CD14-positive monocyte (primary cell): Measurements from ENCODE around the gene BEGAIN. TPM values are rescaled to one million over a fixed set of nuclear protein-coding genes. Genes with fewer than 3 reads are reported as not detected.

Experiments
- DNase-seq, 3 donors: peaks; one replicate each; pipeline ENCODE4 v3.0.0-alpha.2; 2011 to 2022
- H2AFZ ChIP-seq: 2 replicates; pipeline ENCODE4 v1.6.0; 2012; ENCODE audit warnings: mild to moderate bottlenecking, low read depth, low read length, inconsistent platforms; ENCODE audit not compliant: insufficient read depth, poor library complexity, severe bottlenecking
- H3K27ac ChIP-seq, 2 donors: 1 replicate in 1 of 2; 2 replicates in 1 of 2; pipeline ENCODE4 v1.5.1; 2012 to 2013; ENCODE audit warnings: low read length in 2 of 2, control low read depth in 1 of 2, inconsistent platforms in 1 of 2, low read depth in 1 of 2, mild to moderate bottlenecking in 1 of 2
- H3K27me3 ChIP-seq, 2 donors: one replicate each; pipeline versions ENCODE4 v1.6.0 to v1.6.1; 2011 to 2013; ENCODE audit warnings: low read length in 2 of 2; ENCODE audit not compliant: control insufficient read depth in 2 of 2, insufficient read depth in 2 of 2
- H3K36me3 ChIP-seq, 2 donors: replicated peaks in 1 of 2; 1 replicate in 1 of 2; 2 replicates in 1 of 2; pipeline versions ENCODE4 v1.5.1 to v1.6.1; 2012 to 2013; ENCODE audit warnings: low read length in 2 of 2, control low read depth in 1 of 2, inconsistent platforms in 1 of 2, mild to moderate bottlenecking in 1 of 2; ENCODE audit not compliant: insufficient read depth in 2 of 2, control insufficient read depth in 1 of 2
- H3K4me1 ChIP-seq, 2 donors: 1 replicate in 1 of 2; 2 replicates in 1 of 2; pipeline versions ENCODE4 v1.5.1 to v1.6.1; 2012 to 2013; ENCODE audit warnings: low read length in 2 of 2, control low read depth in 1 of 2, inconsistent platforms in 1 of 2, mild to moderate bottlenecking in 1 of 2, moderate library complexity in 1 of 2; ENCODE audit not compliant: insufficient read depth in 2 of 2, control insufficient read depth in 1 of 2
- H3K4me2 ChIP-seq: replicated peaks from 2 replicates; pipeline ENCODE3; 2012; ENCODE audit warnings: low read length, moderate library complexity, mild to moderate bottlenecking; ENCODE audit not compliant: poor library complexity, severe bottlenecking; ENCODE audit errors: extremely low read depth
- H3K4me3 ChIP-seq, 3 experiments: fragments of 200-600 bp in 1 of 3; sonication (generic) in 1 of 3; replicated peaks in 1 of 3; 1 replicate in 2 of 3; 2 replicates in 1 of 3; pipeline ENCODE4 v1.5.1; 2011 to 2013; ENCODE audit warnings: low read length in 3 of 3, mild to moderate bottlenecking in 3 of 3, control low read depth in 2 of 3, low read depth in 2 of 3, inconsistent platforms in 1 of 3, moderate library complexity in 1 of 3
- H3K79me2 ChIP-seq: 2 replicates; pipeline ENCODE4 v1.6.0; 2012; ENCODE audit warnings: mild to moderate bottlenecking, control low read depth, inconsistent platforms, low read length, moderate library complexity; ENCODE audit not compliant: insufficient read depth
- H3K9ac ChIP-seq: 2 replicates; pipeline ENCODE4 v1.6.0; 2017; ENCODE audit warnings: low read length, mild to moderate bottlenecking; ENCODE audit not compliant: insufficient read depth, poor library complexity, severe bottlenecking
- H3K9me3 ChIP-seq, 2 donors: replicated peaks in 1 of 2; 1 replicate in 1 of 2; 2 replicates in 1 of 2; pipeline versions ENCODE4 v1.5.1 to v1.6.1; 2012 to 2013; ENCODE audit warnings: low read length in 2 of 2, control low read depth in 1 of 2; ENCODE audit not compliant: control insufficient read depth in 1 of 2, insufficient read depth in 1 of 2
- H4K20me1 ChIP-seq: 2 replicates; pipeline ENCODE4 v1.6.0; 2012; ENCODE audit warnings: mild to moderate bottlenecking, low read length, control low read depth, moderate library complexity; ENCODE audit not compliant: insufficient read depth
- H3K27ac Mint-ChIP-seq, 7 donors: one replicate each; pipeline ENCODE4 v1.8.0; 2020; ENCODE audit warnings: mild to moderate bottlenecking in 7 of 7, mixed read lengths in 7 of 7, moderate library complexity in 6 of 7, inconsistent platforms in 2 of 7
- H3K27me3 Mint-ChIP-seq, 3 donors: one replicate each; pipeline ENCODE4 v1.8.0; 2021 to 2022; ENCODE audit warnings: low read depth in 3 of 3, mild to moderate bottlenecking in 3 of 3, mixed read lengths in 3 of 3, moderate library complexity in 3 of 3, inconsistent platforms in 1 of 3
- H3K36me3 Mint-ChIP-seq, 2 donors: one replicate each; pipeline ENCODE4 v1.8.0; 2020; ENCODE audit warnings: mixed read lengths in 2 of 2, inconsistent platforms in 1 of 2, mild to moderate bottlenecking in 1 of 2
- H3K4me1 Mint-ChIP-seq: one replicate; pipeline ENCODE4 v1.8.0; 2020; ENCODE audit warnings: mild to moderate bottlenecking, mixed read lengths
- H3K4me3 Mint-ChIP-seq, 2 donors: one replicate each; pipeline ENCODE4 v1.8.0; 2020; ENCODE audit warnings: mild to moderate bottlenecking in 2 of 2, mixed read lengths in 2 of 2, moderate library complexity in 1 of 2
- H3K9me3 Mint-ChIP-seq, 7 donors: one replicate each; pipeline ENCODE4 v1.8.0; 2020 to 2022; ENCODE audit warnings: mixed read lengths in 7 of 7, mild to moderate bottlenecking in 6 of 7, moderate library complexity in 6 of 7, inconsistent platforms in 2 of 7
- WGBS: methylation state at CpG from one replicate; pipeline ENCODE4 v1.1.5; 2013; ENCODE audit warnings: missing lambda C conversion rate; ENCODE audit not compliant: insufficient coverage; 5-methylcytosine and 5-hydroxymethylcytosine counted together
- intact Hi-C, 2 donors: fragments of 100-400 bp; cut with micrococcal nuclease; formaldehyde crosslinking; loops; one replicate each; pipeline versions ENCODE4 v1.15.0 to v1.15.1; 2023
- polyA plus RNA-seq, 3 donors: library from polyadenylated mRNA; depleted of rRNA in 1 of 3; unstranded in 2 of 3; stranded (reverse) in 1 of 3; fragments of 300-500 nt in 2 of 3; fragments of >200 nt in 1 of 3; fragmentation: Illumina TruSeq in 2 of 3; gene quantifications; 1 replicate in 2 of 3; 2 replicates in 1 of 3; pipeline ENCODE4 v1.2.3, GENCODE V29; 2012 to 2021
- TF ChIP-seq, protein P1 (sequence below): fragments of 200-600 bp; IDR thresholded peaks from one replicate; pipeline ENCODE4 v1.8.0; 2022; ENCODE audit warnings: antibody characterized with exemption, mild to moderate bottlenecking

BEGAIN gene
- polyA plus RNA-seq, 3 donors: 0.25 to 0.45 TPM; not detected in 1

DNA sequence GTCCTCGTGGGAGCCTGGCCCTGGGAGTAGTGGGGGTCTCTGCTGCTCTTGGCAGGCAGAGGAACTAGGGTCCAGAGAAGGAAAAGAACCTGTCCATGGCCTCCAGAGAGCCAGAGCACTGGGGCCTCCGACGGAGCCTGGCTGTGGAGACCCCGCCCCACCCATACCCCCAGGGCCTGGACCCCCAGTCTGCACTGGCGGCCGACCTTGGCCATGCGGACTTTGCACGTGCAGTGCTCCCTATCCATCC lies 1.1 kb downstream of the BEGAIN start:
- peaks cover 8 to 10% of the 10 kb centered on the region in 2 donors for H3K4me1 ChIP-seq
- TF ChIP-seq, protein P1, sequence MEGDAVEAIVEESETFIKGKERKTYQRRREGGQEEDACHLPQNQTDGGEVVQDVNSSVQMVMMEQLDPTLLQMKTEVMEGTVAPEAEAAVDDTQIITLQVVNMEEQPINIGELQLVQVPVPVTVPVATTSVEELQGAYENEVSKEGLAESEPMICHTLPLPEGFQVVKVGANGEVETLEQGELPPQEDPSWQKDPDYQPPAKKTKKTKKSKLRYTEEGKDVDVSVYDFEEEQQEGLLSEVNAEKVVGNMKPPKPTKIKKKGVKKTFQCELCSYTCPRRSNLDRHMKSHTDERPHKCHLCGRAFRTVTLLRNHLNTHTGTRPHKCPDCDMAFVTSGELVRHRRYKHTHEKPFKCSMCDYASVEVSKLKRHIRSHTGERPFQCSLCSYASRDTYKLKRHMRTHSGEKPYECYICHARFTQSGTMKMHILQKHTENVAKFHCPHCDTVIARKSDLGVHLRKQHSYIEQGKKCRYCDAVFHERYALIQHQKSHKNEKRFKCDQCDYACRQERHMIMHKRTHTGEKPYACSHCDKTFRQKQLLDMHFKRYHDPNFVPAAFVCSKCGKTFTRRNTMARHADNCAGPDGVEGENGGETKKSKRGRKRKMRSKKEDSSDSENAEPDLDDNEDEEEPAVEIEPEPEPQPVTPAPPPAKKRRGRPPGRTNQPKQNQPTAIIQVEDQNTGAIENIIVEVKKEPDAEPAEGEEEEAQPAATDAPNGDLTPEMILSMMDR: no peak
- peaks cover 16 to 49% of the 10 kb centered on the region in 2 donors for H3K27me3 ChIP-seq
- peak overlapping the region in 1 of 3 experiments; percentile 64 for H3K4me3 ChIP-seq
- H3K9me3 Mint-ChIP-seq: peaks cover 0 to 7% (median 0%) of the 10 kb centered on the region in 7 donors
- no peaks in the 10 kb centered on the region for H3K36me3 Mint-ChIP-seq
- no peak overlapping the region for H3K27ac Mint-ChIP-seq
- H2AFZ ChIP-seq: no peak overlapping the region
- peaks cover 33 to 59% (median 56%) of the 10 kb centered on the region in 3 donors for H3K27me3 Mint-ChIP-seq
- no peaks in the 10 kb centered on the region for H4K20me1 ChIP-seq
- H3K9me3 ChIP-seq: no peaks in the 10 kb centered on the region
- DNase-seq: no peak
- 55% methylated on average over 8 of the region's 8 CpGs for WGBS
- no peaks in the 10 kb centered on the region for H3K79me2 ChIP-seq
- no peak overlapping the region for H3K9ac ChIP-seq
- intact Hi-C loops: no loop called here
- peak overlapping the region; percentile 67 for H3K4me2 ChIP-seq
- H3K4me3 Mint-ChIP-seq: peak overlapping the region in 1 of 2 donors; percentile 85
- no peak overlapping the region for H3K27ac ChIP-seq
- H3K36me3 ChIP-seq: no peaks in the 10 kb centered on the region
- peaks cover 5% of the 10 kb centered on the region for H3K4me1 Mint-ChIP-seq

DNA sequence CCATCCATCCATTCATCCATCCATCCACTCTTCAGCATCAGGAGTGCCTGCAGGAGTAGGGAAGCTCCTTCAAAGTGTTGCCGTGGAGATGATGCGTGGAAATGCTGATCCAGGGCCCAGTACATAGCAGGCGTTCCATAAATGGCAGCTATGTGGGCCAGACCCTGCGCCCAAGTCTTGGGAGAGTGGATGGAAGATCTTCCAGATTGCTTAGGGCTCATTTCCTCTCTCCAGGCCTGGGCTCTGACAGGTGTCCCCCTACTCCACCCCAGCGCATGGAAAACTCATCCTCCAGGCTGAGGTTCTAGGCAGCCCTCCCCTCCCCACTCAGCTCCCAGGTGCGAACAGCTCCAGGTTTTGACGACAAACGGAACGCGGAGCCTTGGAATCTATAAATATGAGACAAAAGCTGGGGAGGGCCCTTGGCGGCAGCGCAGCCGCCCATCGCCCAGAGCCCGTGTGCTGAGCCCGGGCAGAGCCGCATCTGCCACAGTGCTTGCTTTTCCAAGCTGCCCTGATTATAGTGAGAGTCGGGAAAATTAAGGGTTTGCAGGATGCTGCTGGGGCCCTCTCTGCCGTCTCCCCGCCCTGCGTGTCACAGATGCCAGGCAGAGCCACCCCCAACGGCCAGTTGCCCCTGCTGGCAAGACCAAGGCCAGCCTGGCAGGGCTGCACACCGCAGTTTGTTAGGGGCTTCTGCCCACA lies 1.6 kb downstream of the BEGAIN start:
- Histone ChIP-seq H3K27me3 (peaks cover 16 to 49% of the 10 kb centered on the region in 2 donors), H3K9me3 (no peaks in the 10 kb centered on the region), H3K4me3 (no peak overlapping the region), H3K36me3 (no peaks in the 10 kb centered on the region), H3K27ac (no peak overlapping the region), H3K9ac (no peak overlapping the region), H4K20me1 (no peaks in the 10 kb centered on the region), H3K79me2 (no peaks in the 10 kb centered on the region), H2AFZ (no peak overlapping the region), H3K4me1 (peaks cover 8 to 10% of the 10 kb centered on the region in 2 donors), H3K4me2 (no peak overlapping the region)
- Mint-ChIP-seq H3K36me3 (no peaks in the 10 kb centered on the region), H3K9me3 (peaks cover 0 to 7% (median 0%) of the 10 kb centered on the region in 7 donors), H3K27me3 (peaks cover 35 to 59% (median 55%) of the 10 kb centered on the region in 3 donors), H3K27ac (no peak overlapping the region), H3K4me1 (peaks cover 5% of the 10 kb centered on the region), H3K4me3 (peak overlapping the region; percentile 51 to 67)
- no peak for DNase-seq
- TF ChIP-seq, protein P1: no peak
- WGBS: 96% methylated on average over 19 of the region's 23 CpGs
- intact Hi-C loops: no loop called here
